GM11168 (cell line): ENCODE results near the gene ACER2.
"Not testable (repeated sequence)": the region's sequence is repeated elsewhere in the genome, so short reads cannot be mapped to it uniquely, and the experiment has no call there.

ENCODE experiments used
- in situ Hi-C: fragments of 300-500 bp; cut with MboI; formaldehyde crosslinking; loops from one replicate; pipeline ENCODE4 v1.12.0; 2022; ENCODE audit warnings: low sequenced_read_pairs; ENCODE audit not compliant: unreplicated experiment

Gene ACER2

DNA sequence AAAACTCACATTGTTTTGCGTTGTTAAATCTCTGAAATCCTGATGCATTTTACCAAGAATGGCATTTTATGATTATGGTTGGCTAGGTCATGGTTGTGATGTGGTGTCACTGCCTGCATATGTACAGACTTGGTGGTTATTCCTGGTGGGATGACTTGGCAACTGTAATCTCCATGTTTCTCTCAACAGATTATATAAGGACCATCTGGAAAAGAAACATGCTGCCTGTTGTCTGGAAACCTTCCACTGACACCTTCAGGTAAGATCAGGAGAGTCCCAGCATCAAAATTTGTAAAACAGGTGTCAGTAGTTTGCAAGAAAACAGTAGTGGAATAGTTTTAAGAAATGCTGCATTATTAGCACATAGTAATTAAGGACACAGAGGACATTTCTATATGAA, 3.0 kb upstream of the ACER2 start:
- in situ Hi-C loops, result no loop called here

- in situ Hi-C loops, result no loop called here
Measured at GRCh38 chr9:19408316-19408692, 505 bp upstream of the ACER2 start.

- in situ Hi-C loops, result no loop called here
Measured at GRCh38 chr9:19409401-19410194, 789 bp downstream of the ACER2 start.

- in situ Hi-C loops, result no loop called here
Measured at GRCh38 chr9:19410195-19410503, 1.3 kb downstream of the ACER2 start.

- in situ Hi-C loops, result no loop called here
Measured at GRCh38 chr9:19410594-19410993, 1.8 kb downstream of the ACER2 start.

DNA sequence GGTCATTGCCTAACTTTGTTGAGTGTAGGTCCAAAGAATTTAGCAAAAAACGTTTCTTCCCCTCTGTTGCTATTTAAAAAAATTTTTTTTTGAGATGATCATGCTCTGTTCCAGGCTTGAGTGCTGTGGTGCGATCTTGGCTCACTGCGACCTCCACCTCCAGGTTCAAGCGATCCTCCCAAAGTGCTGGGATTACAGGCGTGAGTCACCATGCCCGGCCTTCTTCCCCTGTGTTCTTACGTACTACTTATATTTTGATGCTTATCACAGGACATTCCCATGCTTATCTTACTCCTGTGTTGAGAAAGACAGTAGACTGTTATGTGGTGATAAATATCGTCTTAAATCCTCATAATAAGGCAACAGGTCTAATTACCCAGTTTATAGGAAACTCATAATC, 2.5 kb downstream of the ACER2 start:
- in situ Hi-C loops, result no loop called here

GRCh38 chr9:19413456-19413855, 4.6 kb downstream of the ACER2 start:
- in situ Hi-C loops, result not testable (repeated sequence)

DNA sequence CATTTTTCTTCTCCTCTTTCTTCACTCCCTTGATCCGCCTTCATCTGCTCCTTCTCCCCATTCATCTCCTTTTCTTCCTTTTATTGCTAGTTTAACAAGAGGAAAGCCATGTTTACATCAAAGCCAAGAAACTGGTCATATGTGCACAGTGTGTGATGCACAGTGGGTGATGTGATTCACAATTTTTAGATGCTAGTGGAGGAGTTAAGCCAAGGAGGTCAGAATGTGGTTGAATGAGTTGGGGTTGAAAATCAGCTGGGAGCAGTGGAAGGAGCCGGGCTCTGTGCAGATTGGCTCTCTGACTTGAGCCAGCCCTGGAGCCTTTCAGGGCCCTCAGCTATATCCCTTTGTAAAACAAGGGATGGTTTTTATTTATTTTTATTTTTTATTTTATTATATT, 7.3 kb downstream of the ACER2 start:
- in situ Hi-C loops, result no loop called here

- in situ Hi-C loops, result no loop called here
Measured at GRCh38 chr9:19420877-19421276, 12.1 kb downstream of the ACER2 start.

DNA sequence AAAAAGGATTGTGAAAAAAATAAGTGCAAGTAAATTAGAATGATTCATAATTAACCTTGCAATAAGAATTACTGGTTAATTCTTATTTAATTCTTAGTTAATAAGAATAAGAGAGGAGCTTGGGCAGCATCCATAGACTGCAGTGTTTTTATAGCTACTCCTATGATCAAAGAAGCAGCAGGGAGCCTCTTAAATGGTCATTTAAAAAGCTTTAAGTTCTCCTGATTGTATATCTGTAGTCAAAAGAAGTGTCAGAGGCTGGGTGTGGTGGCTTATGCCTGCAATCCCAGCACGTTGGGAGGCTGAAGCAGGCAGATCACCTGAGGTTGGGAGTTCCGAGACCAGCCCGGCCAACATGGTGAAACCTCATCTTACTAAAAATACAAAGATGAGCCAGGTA, 14.4 kb downstream of the ACER2 start:
- in situ Hi-C loops, result no loop called here

DNA sequence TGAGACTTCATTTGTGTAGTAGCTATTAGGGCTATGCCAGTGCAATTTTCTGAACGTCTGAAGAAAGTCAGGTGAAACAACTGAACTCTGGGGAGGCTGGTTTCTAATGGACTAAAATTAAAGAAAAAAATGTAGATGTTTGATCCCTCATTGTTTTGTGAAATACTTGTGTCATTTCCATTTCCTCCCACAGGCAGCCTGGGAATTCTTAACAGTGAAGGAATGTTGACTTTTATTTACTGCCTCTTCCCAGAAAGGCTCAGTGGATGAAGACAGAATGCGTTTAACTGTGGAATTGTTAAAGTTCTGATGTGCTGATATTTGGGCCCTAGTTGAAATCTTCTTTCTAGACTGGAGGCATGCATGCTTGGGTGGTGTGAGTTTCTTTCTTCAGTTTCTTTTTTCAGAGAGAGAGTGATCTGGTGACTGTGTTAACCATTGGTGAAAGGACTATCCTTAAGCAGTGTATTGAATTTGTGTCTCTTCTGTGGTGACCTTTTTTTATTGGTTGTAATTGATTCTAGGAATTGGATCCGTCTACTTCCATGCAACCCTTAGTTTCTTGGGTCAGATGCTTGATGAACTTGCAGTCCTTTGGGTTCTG, 15.5 kb downstream of the ACER2 start:
- in situ Hi-C loops, result no loop called here

DNA sequence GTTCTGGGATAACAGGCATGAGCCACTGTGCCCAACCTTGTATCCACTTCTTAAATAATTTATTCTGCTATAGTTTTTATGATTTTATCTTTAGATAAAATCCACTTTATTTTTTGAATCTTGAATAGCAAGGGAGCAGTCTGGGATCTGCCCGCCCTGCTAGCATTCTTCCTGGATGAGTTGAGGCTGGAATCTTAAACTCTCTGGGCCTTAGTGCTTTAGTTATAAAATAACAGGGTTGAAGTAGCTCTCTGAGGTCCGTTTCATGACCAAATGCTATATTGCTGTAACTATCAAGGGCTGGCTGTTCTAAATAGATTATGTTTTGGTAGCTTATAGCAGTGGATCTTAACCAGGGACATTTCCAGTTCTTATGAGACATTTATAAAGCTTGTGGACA, 20.8 kb downstream of the ACER2 start:
- in situ Hi-C loops, result no loop called here

DNA sequence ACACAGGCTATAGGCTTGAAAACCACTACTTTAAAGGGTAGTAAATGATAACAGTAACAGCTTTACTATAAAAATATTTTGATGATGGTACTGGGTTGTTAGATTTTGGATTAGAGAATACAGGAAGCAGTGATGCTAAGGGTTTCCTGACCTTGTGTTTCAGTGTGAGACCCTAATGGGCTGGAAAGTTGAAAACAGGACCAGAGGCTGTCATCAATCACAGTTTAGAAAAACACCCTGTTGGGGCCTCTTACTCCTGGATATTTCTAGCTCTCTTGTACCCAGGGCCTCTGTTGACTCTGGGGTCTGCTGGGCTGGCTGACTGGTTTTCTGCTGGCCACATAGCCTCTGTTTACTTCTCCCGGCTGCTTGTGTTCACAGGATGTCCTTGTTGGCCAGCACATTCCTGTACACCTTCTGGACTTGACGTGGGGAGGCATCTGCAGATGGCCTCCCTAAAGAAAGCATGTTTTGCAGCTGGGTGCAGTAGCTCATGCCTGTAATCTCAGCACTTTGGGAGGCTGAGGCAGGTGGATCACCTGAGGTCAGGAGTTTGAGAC, 21.5 kb downstream of the ACER2 start:
- in situ Hi-C loops, result no loop called here

DNA sequence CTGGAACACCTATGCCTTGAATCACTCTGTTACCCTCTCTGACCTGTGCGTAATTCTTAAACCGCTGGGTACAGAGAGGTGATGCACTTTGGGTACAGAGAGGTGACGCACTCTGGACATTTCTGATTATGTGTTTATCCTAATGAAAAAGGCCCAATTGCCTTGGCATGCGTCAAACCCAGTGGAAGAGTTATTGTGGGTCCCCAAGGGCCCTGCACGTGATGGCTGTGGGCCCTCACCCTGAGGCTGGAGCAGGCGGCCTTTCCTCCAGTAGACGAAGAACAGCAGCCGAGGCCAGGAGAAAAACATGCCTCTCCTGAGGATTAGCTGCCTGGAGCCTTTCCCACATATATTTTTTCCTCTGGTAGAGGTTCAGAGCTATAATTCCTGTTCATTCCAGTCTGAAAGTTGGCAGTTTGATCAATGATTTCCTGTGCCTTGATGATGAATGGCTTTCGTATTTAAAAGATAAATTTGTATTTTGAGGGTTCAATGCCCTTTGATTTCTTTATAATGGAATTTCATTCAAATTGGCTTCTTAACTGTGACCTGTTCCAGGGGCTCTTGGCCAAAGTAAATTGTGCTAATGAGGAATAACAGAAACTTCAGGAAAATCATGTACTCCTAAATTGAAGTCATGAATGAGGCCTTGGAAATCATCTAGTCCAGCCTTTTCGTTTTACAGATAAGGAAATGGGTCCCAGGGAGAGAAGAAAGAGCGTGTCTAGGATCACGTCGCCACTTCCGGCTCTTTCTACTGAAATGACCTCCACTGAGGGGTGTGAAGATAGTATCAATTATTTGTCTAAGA, 22.8 kb downstream of the ACER2 start:
- in situ Hi-C loops, result no loop called here

GRCh38 chr9:19432473-19432872, 23.7 kb downstream of the ACER2 start:
- in situ Hi-C loops, result no loop called here

DNA sequence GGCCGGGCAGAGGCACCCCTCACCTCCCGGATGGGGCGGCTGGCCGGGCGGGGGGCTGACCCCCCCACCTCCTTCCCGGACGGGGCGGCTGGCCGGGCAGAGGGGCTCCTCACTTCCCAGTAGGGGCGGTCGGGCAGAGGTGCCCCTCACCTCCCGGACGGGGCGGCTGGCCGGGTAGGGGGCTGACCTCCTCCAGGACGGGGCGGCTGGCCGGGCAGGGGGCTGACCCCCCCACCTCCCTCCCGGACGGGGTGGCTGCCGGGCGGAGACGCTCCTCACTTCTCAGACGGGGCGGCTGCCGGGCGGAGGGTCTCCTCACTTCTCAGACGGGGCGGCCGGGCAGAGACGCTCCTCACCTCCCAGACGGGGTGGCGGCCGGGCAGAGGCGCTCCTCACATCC, 24.9 kb downstream of the ACER2 start:
- in situ Hi-C loops, result not testable (repeated sequence)

GRCh38 chr9:19440376-19440775, 31.6 kb downstream of the ACER2 start:
- in situ Hi-C loops, result no loop called here

GRCh38 chr9:19440823-19441580, 32.2 kb downstream of the ACER2 start:
- in situ Hi-C loops, result no loop called here

DNA sequence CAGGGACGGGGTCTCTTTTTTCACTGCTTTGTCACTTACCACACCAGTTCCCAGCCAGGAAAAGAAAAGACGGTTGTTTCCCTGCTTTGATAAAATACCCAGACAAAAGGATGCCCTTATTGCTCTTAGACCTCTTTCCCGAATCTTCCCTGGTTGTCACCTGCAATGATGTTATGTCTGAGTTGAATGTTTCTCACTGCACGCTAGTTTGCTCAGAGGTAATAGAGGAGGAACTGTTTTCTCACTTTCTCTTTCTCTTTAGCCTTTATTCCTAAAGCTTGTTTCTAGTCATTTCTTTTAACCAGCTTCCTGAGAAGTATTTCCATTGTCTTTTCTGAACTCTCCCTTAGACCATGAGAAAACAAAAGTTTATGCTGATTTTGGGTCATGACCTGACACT, 32.9 kb downstream of the ACER2 start:
- in situ Hi-C loops, result no loop called here

DNA sequence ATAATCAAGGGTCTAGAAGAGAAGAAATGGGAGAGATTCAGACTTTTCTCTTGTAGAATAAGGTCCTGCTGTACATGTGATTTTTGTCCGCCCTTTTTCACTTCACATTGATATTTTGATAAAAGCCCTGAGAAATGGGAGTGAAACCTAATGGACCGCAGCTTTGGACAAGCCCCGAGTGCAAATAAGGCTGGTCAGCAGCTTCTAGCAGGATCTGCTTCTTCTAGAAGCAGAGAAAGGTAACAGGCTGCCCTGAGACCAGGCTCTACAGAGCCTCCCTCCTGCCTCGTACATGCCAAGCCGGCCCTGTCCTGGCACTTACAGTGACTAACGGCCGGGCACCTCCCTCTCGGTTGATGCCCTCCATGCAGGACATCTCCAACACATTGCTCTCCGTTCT, 33.4 kb downstream of the ACER2 start:
- in situ Hi-C loops, result no loop called here
